ENCODE data around the gene ZNF827.

ZNF827 gene

GRCh38 chr4:145888393-145888792, 50.2 kb downstream of the ZNF827 start:
- TF ChIP-seq ZNF70 (CRISPR knock-in tag; IDR thresholded peaks at IDR 0.05): no peak
- no peak for TF ChIP-seq PATZ1 (CRISPR knock-in tag; IDR thresholded peaks at IDR 0.05; ENCODE audit: borderline replicate concordance)
- TF ChIP-seq PPARA (CRISPR knock-in tag; IDR thresholded peaks at IDR 0.05; ENCODE audit: borderline replicate concordance): no peak
- TF ChIP-seq POU6F1 (CRISPR knock-in tag; IDR thresholded peaks at IDR 0.05; ENCODE audit: borderline replicate concordance, low read depth): no peak
- no peak for TF ChIP-seq ZFP30 (CRISPR knock-in tag; IDR thresholded peaks at IDR 0.05)
- TF ChIP-seq ZNF565 (CRISPR knock-in tag; conservative IDR thresholded peaks at IDR 0.05; ENCODE audit: low read depth): no peak
- TF ChIP-seq, protein P1, sequence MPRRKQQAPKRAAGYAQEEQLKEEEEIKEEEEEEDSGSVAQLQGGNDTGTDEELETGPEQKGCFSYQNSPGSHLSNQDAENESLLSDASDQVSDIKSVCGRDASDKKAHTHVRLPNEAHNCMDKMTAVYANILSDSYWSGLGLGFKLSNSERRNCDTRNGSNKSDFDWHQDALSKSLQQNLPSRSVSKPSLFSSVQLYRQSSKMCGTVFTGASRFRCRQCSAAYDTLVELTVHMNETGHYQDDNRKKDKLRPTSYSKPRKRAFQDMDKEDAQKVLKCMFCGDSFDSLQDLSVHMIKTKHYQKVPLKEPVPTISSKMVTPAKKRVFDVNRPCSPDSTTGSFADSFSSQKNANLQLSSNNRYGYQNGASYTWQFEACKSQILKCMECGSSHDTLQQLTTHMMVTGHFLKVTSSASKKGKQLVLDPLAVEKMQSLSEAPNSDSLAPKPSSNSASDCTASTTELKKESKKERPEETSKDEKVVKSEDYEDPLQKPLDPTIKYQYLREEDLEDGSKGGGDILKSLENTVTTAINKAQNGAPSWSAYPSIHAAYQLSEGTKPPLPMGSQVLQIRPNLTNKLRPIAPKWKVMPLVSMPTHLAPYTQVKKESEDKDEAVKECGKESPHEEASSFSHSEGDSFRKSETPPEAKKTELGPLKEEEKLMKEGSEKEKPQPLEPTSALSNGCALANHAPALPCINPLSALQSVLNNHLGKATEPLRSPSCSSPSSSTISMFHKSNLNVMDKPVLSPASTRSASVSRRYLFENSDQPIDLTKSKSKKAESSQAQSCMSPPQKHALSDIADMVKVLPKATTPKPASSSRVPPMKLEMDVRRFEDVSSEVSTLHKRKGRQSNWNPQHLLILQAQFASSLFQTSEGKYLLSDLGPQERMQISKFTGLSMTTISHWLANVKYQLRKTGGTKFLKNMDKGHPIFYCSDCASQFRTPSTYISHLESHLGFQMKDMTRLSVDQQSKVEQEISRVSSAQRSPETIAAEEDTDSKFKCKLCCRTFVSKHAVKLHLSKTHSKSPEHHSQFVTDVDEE (CRISPR knock-in tag; IDR thresholded peaks at IDR 0.05): no peak
- TF ChIP-seq TCF4 (CRISPR knock-in tag; IDR thresholded peaks at IDR 0.05; ENCODE audit: borderline replicate concordance): no peak
- no peak for TF ChIP-seq GLIS3 (CRISPR knock-in tag; IDR thresholded peaks at IDR 0.05)
- no peak for TF ChIP-seq CSRNP3 (CRISPR knock-in tag; IDR thresholded peaks at IDR 0.05)
- no peak for TF ChIP-seq SNAI2 (CRISPR knock-in tag; IDR thresholded peaks at IDR 0.05)
- no peak for TF ChIP-seq ZNF8 (CRISPR knock-in tag; IDR thresholded peaks at IDR 0.05)
- TF ChIP-seq ZC3H10 (CRISPR knock-in tag; IDR thresholded peaks at IDR 0.05): no peak
- TF ChIP-seq CSDC2 (CRISPR knock-in tag; IDR thresholded peaks at IDR 0.05): no peak
- TF ChIP-seq ZFP3 (CRISPR knock-in tag; IDR thresholded peaks at IDR 0.05): no peak
- TF ChIP-seq ARNTL (CRISPR knock-in tag; IDR thresholded peaks at IDR 0.05; ENCODE audit: borderline replicate concordance, low read depth): no peak
- TF ChIP-seq CREB5 (CRISPR knock-in tag; IDR thresholded peaks at IDR 0.05; ENCODE audit: low read depth): no peak
- no peak for TF ChIP-seq RARB (CRISPR knock-in tag; IDR thresholded peaks at IDR 0.05)
- TF ChIP-seq OSR1 (CRISPR knock-in tag; IDR thresholded peaks at IDR 0.05): no peak
- ATAC-seq: no peak

DNA sequence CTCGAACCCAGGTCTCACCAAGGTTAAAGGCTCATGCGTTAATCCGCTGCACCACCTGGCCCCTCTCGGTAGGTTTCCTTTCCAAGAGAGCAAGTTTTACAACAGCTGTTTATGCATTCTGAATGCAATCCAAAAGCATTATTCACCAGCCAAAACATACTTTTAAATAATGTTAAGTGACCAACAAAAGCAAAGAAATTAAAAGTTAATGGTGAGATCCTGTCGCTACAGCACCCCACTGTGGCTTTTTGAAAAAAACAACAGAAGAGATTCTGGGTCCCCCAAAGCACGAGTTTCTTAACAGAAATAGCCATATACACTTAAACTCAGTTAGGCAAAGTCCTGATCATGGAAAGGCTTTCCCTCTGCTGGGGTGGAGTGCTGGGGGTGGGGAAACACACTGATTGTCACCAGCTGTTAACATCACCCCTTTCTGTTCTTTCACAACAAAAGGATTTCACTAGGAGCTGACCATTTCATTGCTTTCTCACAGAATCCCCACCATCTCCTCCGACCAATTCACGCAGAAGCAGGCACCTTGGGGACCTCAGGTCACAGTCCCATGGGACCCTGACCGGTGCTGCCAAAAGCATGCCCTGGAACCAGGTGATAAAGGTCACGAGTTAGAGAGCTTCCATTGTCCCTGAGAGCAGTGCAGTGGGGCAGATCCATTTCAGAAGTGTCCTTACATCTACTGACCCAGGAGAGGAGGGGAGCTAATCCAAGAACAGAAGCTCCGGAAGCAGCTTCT, 51.2 kb downstream of the ZNF827 start:
- TF ChIP-seq ZFP30 (CRISPR knock-in tag; IDR thresholded peaks at IDR 0.05) (no peak), ZNF70 (CRISPR knock-in tag; IDR thresholded peaks at IDR 0.05) (no peak), ZNF565 (CRISPR knock-in tag; conservative IDR thresholded peaks at IDR 0.05; ENCODE audit: low read depth) (no peak), PPARA (CRISPR knock-in tag; IDR thresholded peaks at IDR 0.05; ENCODE audit: borderline replicate concordance) (no peak), ZC3H10 (CRISPR knock-in tag; IDR thresholded peaks at IDR 0.05) (no peak), OSR1 (CRISPR knock-in tag; IDR thresholded peaks at IDR 0.05) (no peak), POU6F1 (CRISPR knock-in tag; IDR thresholded peaks at IDR 0.05; ENCODE audit: borderline replicate concordance, low read depth) (no peak), CSDC2 (CRISPR knock-in tag; IDR thresholded peaks at IDR 0.05) (no peak), BACH2 (CRISPR knock-in tag; IDR thresholded peaks at IDR 0.05; ENCODE audit: borderline replicate concordance) (no peak), GLIS3 (CRISPR knock-in tag; IDR thresholded peaks at IDR 0.05) (no peak), TOX (CRISPR knock-in tag; IDR thresholded peaks at IDR 0.05; ENCODE audit: borderline replicate concordance) (no peak), ISL1 (CRISPR knock-in tag; IDR thresholded peaks at IDR 0.05) (no peak), TCF4 (CRISPR knock-in tag; IDR thresholded peaks at IDR 0.05; ENCODE audit: borderline replicate concordance) (no peak)
- TF ChIP-seq, protein P1 (CRISPR knock-in tag; IDR thresholded peaks at IDR 0.05): no peak
- ATAC-seq: peak; percentile 59
